Measurements from ENCODE around the gene NPAS2.

The NPAS2 gene

GRCh38 chr2:100940766-100941645, 121.1 kb downstream of the NPAS2 start:
- TF ChIP-seq, protein P1, sequence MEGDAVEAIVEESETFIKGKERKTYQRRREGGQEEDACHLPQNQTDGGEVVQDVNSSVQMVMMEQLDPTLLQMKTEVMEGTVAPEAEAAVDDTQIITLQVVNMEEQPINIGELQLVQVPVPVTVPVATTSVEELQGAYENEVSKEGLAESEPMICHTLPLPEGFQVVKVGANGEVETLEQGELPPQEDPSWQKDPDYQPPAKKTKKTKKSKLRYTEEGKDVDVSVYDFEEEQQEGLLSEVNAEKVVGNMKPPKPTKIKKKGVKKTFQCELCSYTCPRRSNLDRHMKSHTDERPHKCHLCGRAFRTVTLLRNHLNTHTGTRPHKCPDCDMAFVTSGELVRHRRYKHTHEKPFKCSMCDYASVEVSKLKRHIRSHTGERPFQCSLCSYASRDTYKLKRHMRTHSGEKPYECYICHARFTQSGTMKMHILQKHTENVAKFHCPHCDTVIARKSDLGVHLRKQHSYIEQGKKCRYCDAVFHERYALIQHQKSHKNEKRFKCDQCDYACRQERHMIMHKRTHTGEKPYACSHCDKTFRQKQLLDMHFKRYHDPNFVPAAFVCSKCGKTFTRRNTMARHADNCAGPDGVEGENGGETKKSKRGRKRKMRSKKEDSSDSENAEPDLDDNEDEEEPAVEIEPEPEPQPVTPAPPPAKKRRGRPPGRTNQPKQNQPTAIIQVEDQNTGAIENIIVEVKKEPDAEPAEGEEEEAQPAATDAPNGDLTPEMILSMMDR (IDR thresholded peaks at IDR 0.05; ENCODE audit: low read depth, low read length): no peak
- no peak for DNase-seq (ENCODE audit: extremely low read depth, low read depth)

- TF ChIP-seq, protein P1 (IDR thresholded peaks at IDR 0.05; ENCODE audit: low read depth, low read length): no peak
- no peak for DNase-seq (ENCODE audit: extremely low read depth, low read depth)
Measured at GRCh38 chr2:100941646-100942240, 121.8 kb downstream of the NPAS2 start.

DNA sequence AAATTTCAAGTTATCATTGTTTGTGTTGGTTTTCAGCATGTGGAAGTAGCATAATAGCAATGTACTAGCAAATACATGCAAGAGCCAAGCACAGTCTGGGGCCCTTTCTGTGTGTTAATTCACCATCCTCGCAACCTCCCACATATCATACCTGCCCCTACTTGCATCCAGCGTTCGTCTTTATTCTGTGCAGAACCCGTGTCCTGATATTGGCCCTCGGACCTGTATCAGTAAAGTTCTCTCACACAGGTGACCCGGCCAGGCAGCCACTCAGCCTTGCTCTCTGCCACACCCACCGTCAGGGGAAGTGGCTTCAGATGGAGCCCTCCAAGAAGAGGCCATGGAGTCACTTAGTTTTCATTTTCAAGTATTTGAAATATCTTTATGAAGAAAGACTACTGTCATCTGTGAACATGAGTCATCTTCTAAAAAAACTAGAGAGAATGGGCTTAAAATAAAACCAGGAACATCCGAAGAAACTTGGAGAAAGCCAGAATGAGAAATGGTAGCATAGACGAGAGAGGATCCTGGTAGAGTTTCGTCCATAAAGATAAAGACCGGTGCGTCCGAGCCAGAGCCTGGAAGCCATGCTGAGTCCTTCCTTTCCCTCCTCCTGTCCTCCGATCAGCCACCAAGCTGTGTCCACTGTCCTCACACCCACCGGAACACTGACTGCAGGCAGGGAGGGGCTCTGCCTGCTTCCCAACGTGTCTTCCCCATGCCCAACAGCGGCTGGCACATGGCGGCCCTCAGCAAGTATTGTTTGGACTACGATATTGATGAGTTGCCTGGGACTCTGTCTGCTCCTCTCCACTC, 124.9 kb downstream of the NPAS2 start:
- TF ChIP-seq, protein P1 (IDR thresholded peaks at IDR 0.05; ENCODE audit: low read depth, low read length): no peak
- no peak for DNase-seq (ENCODE audit: extremely low read depth, low read depth)

DNA sequence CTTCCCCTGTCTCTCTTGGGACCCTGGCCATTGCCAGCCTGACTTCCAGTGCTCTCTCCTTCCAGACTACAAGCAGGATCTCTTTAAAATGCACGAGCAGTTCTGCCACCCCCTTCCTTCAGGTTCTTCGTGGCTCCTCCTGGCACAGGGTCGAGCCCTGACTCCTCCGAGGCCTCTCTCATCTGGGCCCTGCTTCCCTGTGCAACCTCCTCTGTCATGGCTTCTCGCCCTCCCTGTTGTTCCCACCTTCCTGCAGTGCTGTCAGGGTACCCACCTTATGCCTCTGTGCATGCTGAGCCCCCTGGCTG, 125.4 kb downstream of the NPAS2 start:
- TF ChIP-seq, protein P1 (IDR thresholded peaks at IDR 0.05; ENCODE audit: low read depth, low read length): no peak
- DNase-seq (ENCODE audit: extremely low read depth, low read depth): no peak

DNA sequence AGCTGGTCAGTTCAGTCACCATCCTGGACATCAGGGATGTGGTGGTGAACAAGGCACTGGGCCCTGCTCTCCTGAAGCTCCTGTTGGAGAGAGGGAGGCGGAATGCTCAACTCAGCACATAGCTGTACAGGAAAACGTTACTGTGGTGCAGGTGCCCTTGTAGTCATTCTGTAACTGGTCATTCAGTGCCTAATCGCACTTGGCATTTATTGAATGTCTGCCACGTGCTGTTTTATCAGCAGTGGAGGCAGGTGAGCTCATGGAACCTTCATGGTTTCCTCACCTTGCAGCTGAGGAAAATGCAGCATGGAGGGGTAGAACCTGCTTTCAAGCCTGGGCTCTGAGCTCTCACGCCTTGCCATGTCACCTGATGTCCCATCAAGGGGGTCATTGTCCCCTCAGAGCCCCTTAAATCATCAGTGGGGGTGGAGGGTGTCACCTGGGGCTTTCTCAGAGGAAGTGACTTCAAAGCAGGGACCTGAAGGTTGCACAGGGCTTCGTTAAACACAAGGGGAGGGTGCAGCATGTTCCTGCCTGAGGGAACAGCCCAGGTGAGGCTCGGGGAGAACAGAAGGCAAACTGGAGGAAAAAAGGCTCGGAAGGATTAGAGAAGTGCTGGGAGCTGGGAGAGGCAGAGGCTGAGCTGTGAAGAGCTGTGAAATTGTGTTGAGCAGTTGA, 126.1 kb downstream of the NPAS2 start:
- TF ChIP-seq, protein P1 (IDR thresholded peaks at IDR 0.05; ENCODE audit: low read depth, low read length): no peak
- no peak for DNase-seq (ENCODE audit: extremely low read depth, low read depth)

GRCh38 chr2:100948942-100949811, 129.2 kb downstream of the NPAS2 start:
- TF ChIP-seq, protein P1 (IDR thresholded peaks at IDR 0.05; ENCODE audit: low read depth, low read length): no peak
- DNase-seq (ENCODE audit: extremely low read depth, low read depth): no peak

All from AG09319 (cell line).